Measurements from ENCODE around the gene ADAMTS1. TPM values are rescaled to one million over a fixed set of nuclear protein-coding genes. Genes with fewer than 3 reads are reported as not detected.

ADAMTS1 gene
- total RNA-seq, 1 experiment from 2014 or later: 17.8 TPM

GRCh38 chr21:26819740-26820324 lies 25.4 kb downstream of the ADAMTS1 start:
- peaks cover 0 to 4% (median under 1%) of the 10 kb centered on the region in 3 experiments; a peak in 3 of 7 replicates for H3K36me3 Mint-ChIP-seq (ENCODE audit: insufficient read depth in 1 of 3, low read depth in 3 of 3)
- no peak overlapping the region for H3K56ac ChIP-seq (ENCODE audit: insufficient read length, low read depth, low read length)
- no peak overlapping the region for H3K9ac ChIP-seq (ENCODE audit: extremely low read depth, insufficient read length, low read length)
- no peak overlapping the region for H3K23ac ChIP-seq (ENCODE audit: insufficient read length, low read depth, low read length)
- H2BK120ac ChIP-seq (ENCODE audit: low read depth, low read length, poor library complexity, severe bottlenecking): no peak overlapping the region
- no peak overlapping the region for H2BK15ac ChIP-seq (ENCODE audit: low read depth, low read length)
- peaks cover under 1 to 5% of the 10 kb centered on the region in 2 experiments; a peak in 4 of 5 replicates for H3K9me3 Mint-ChIP-seq
- no peaks in the 10 kb centered on the region for H3K23me2 ChIP-seq (ENCODE audit: insufficient read length, low read depth, low read length, poor library complexity, severe bottlenecking)
- H4K8ac ChIP-seq (replicated peaks; ENCODE audit: insufficient read length, low read depth, low read length): no peak overlapping the region
- peaks cover 18% of the 10 kb centered on the region in 2 experiments for H3K4me1 Mint-ChIP-seq
- H4K91ac ChIP-seq (ENCODE audit: insufficient read length, low read depth, low read length): no peak overlapping the region
- TF ChIP-seq CTCF (conservative IDR thresholded peaks at IDR 0.05): no peak
- no peak overlapping the region for H3K4me3 Mint-ChIP-seq
- WGBS (ENCODE audit: extremely low coverage, insufficient read length, low lambda C conversion rate): no CpG with 5 or more reads among the region's 3 CpGs
- H2BK12ac ChIP-seq (ENCODE audit: insufficient read length, low read depth, low read length): no peak overlapping the region
- no peak overlapping the region for H3K18ac ChIP-seq (ENCODE audit: insufficient read length, low read depth, low read length)
- H4K5ac ChIP-seq (ENCODE audit: insufficient read length, low read depth, low read length): no peak overlapping the region
- no peak overlapping the region for H2BK20ac ChIP-seq (ENCODE audit: low read depth, low read length, poor library complexity, severe bottlenecking)
- no peaks in the 10 kb centered on the region for H3K79me1 ChIP-seq (ENCODE audit: insufficient read depth, low read depth, low read length, poor library complexity, severe bottlenecking)
- H4K20me1 ChIP-seq (ENCODE audit: control insufficient read depth, insufficient read depth, insufficient read length): no peaks in the 10 kb centered on the region
- no peak overlapping the region for H3K27ac Mint-ChIP-seq
- H3K14ac ChIP-seq (ENCODE audit: insufficient read depth, low read length): no peak overlapping the region
- H3K27me3 Mint-ChIP-seq (ENCODE audit: low read depth): no peaks in the 10 kb centered on the region
- no peak overlapping the region for H3K4ac ChIP-seq (ENCODE audit: low read depth, low read length)
- no peaks in the 10 kb centered on the region for H3K27me3 ChIP-seq (ENCODE audit: insufficient read depth, low read length)
- no peak overlapping the region for H2AFZ ChIP-seq (ENCODE audit: low read length)
- no peaks in the 10 kb centered on the region for H3K4me1 ChIP-seq (ENCODE audit: insufficient read depth, low read length)
- no peak overlapping the region for H2AK5ac ChIP-seq (ENCODE audit: insufficient read length, low read length)
- H2BK5ac ChIP-seq (ENCODE audit: insufficient read length, low read length): no peak overlapping the region
- H3T11ph ChIP-seq (ENCODE audit: low read length): no peak overlapping the region
- H3K27ac ChIP-seq (ENCODE audit: insufficient read length, low read depth, low read length): no peak overlapping the region
- DNase-seq: no peak
- H3K4me2 ChIP-seq (ENCODE audit: insufficient read depth, insufficient read length, low read length): no peak overlapping the region
- H3K9me3 ChIP-seq (ENCODE audit: control insufficient read depth, low read depth, low read length): no peaks in the 10 kb centered on the region
- H3K79me2 ChIP-seq (ENCODE audit: insufficient read depth, low read length): no peaks in the 10 kb centered on the region
